Measurements from ENCODE around the gene NPBWR2.
"Not testable (repeated sequence)": the region's sequence is repeated elsewhere in the genome, so short reads cannot be mapped to it uniquely, and the experiment has no call there.

NPBWR2 gene

DNA sequence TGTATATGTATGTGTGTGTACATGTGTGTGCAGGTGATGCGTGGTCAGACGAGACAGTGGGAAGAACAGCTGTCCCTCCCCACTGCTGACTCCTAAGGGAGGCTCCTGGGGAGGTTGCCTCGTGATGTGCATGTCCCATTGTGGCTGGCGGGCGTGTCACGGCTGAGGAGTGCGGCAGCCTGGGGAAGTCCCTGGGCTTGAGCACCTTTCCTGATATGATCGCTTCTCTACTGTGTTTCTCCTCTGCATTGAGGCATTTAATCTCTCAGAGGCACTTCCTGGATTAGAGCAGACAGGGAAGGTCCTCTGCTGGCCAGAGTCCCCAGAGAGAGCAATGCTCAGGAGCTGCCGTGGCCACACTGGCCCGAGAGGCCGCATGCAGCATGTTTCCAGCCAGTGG is 11.4 kb downstream of the NPBWR2 start:
- ATAC-seq (ENCODE audit: low read depth), result no peak

DNA sequence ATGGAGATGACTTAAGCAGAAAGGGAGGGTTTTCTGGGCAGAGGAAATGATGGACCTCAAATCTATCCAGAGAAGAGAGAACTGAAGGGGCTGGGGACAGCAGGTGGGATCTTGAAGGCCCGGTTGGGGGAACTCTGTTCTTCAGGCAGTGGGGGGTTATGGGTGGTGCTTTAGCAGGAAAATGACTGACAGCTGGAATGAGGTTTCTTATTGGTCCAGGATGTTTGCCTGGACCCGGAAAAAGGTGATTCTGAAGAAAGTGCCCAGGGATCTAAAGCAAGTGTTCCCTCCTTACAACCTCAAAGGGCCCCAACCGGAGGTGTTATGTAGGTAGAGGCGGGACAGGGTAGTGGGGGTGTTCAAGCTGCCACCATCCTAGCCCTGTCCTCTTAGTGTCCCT is 11.9 kb downstream of the NPBWR2 start:
- H3K27ac Mint-ChIP-seq, result peak overlapping the region; percentile 93
- no peak for DNase-seq (ENCODE audit: low spot score in 2 of 2)

More for the DNA sequence above, 11.4 kb downstream of the NPBWR2 start:
- no peak for DNase-seq (ENCODE audit: low spot score in 2 of 2)
- peaks cover 37% of the 10 kb centered on the region for H3K4me1 Mint-ChIP-seq
- peaks cover 2% of the 10 kb centered on the region for H3K27me3 Mint-ChIP-seq
- H3K27ac Mint-ChIP-seq, result peak overlapping the region; percentile 11
- peaks cover 2% of the 10 kb centered on the region for H3K9me3 Mint-ChIP-seq
- peaks cover 14% of the 10 kb centered on the region for H3K36me3 Mint-ChIP-seq
- H3K4me3 Mint-ChIP-seq, result no peak overlapping the region

DNA sequence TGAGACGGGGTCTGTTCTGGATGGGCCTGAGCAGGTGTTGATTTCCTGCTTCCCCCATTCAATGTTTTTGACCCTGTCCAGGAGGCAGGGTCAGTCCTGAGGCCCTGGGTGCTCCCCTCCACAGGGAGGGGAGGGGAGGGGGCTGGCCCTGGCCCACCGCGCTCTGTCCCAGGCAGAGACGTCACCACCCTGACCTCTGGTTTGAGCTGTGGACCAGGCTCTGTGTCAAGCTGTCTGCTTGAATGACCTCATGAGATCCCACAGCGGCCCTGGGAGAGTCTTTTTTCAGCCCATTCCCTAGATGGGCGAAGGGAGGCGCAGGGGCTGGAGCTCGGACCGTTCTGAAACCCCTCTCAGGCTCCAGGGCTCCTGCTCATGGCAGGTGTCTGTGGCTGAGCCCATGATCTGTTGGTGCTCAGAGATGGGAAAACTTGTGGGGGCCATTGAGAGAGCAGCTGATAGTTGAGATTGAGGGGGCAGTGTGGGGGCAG is 14.3 kb downstream of the NPBWR2 start:
- H3K36me3 Mint-ChIP-seq, result peaks cover 8% of the 10 kb centered on the region
- DNase-seq (ENCODE audit: low spot score in 2 of 2) (no peak), ATAC-seq (ENCODE audit: low read depth) (no peak)
- H3K27ac Mint-ChIP-seq, result peak overlapping the region; percentile 86
- H3K4me1 Mint-ChIP-seq, result peaks cover 34% of the 10 kb centered on the region
- peaks cover 2% of the 10 kb centered on the region for H3K9me3 Mint-ChIP-seq
- no peak overlapping the region for H3K4me3 Mint-ChIP-seq
- peaks cover 2% of the 10 kb centered on the region for H3K27me3 Mint-ChIP-seq

More for the DNA sequence above, 11.9 kb downstream of the NPBWR2 start:
- H3K9me3 Mint-ChIP-seq, result peaks cover 2% of the 10 kb centered on the region
- peaks cover 32% of the 10 kb centered on the region for H3K4me1 Mint-ChIP-seq
- peaks cover 2% of the 10 kb centered on the region for H3K27me3 Mint-ChIP-seq
- no peak overlapping the region for H3K4me3 Mint-ChIP-seq
- no peak for ATAC-seq (ENCODE audit: low read depth)
- H3K36me3 Mint-ChIP-seq, result peaks cover 14% of the 10 kb centered on the region

- Mint-ChIP-seq H3K9me3 (peaks cover 4% of the 10 kb centered on the region), H3K4me1 (peaks cover 34% of the 10 kb centered on the region), H3K27ac (peak overlapping the region; percentile 86), H3K4me3 (no peak overlapping the region), H3K27me3 (peaks cover 2% of the 10 kb centered on the region), H3K36me3 (peaks cover 8% of the 10 kb centered on the region)
- no peak for DNase-seq (ENCODE audit: low spot score in 2 of 2)
- peak; percentile 47 for ATAC-seq (ENCODE audit: low read depth)
Observed at GRCh38 chr20:64092258-64093012, 14.9 kb downstream of the NPBWR2 start.

DNA sequence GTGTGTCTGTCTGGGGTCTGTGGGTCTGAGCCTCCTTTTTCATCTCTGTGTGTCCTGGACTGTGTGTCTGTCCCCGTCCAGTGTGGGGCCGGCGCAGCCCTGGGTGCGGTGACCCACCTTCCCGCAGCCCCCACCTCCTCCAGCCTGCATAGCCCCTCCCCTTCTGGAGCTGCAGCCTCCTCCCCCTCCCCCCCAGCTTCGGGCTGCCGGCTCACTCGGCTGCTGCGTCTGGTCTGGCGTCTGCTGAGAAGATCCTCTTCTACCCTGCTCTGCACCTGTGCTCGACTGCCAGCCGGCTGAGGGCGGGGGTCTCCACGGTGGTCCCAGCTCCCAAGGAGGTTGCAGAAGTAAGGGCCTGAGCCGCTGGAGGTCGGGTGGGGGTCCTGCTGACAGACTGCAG is 15.6 kb downstream of the NPBWR2 start:
- H3K4me1 Mint-ChIP-seq, result peaks cover 32% of the 10 kb centered on the region
- ATAC-seq (ENCODE audit: low read depth) (peak; percentile 17), DNase-seq (ENCODE audit: low spot score in 2 of 2) (no peak)
- H3K4me3 Mint-ChIP-seq, result no peak overlapping the region
- peaks cover 3% of the 10 kb centered on the region for H3K9me3 Mint-ChIP-seq
- no peak overlapping the region for H3K27ac Mint-ChIP-seq
- peaks cover under 1% of the 10 kb centered on the region for H3K27me3 Mint-ChIP-seq
- peaks cover 5% of the 10 kb centered on the region for H3K36me3 Mint-ChIP-seq

GRCh38 chr20:64091340-64091739 is 16.0 kb downstream of the NPBWR2 start:
- peaks cover 3% of the 10 kb centered on the region for H3K36me3 Mint-ChIP-seq
- H3K4me3 Mint-ChIP-seq, result no peak overlapping the region
- peaks cover 2% of the 10 kb centered on the region for H3K9me3 Mint-ChIP-seq
- ATAC-seq (ENCODE audit: low read depth) (no peak), DNase-seq (ENCODE audit: low spot score in 2 of 2) (no peak)
- H3K27ac Mint-ChIP-seq, result no peak overlapping the region
- H3K27me3 Mint-ChIP-seq, result no peaks in the 10 kb centered on the region
- peaks cover 28% of the 10 kb centered on the region for H3K4me1 Mint-ChIP-seq

DNA sequence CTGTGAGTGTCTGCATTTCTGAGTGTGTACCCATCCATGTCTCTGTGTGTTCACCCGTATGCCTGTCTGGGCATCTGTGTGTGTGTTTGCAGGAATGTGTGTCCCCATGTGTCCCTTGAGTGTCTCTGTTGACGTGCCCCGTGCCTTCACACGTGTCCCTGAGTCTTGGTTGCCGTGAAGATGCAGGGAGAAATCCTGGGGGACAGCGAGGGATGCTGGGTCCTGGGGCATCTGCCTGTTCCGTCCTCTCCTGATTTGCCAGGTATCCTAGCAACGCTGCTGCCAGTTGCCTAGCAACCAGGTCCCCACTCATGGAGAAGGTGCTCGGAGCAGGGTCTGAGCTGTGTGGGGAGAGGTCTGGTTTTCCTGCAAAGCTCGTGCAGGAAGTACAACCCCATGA is 17.2 kb downstream of the NPBWR2 start:
- Mint-ChIP-seq H3K4me3 (no peak overlapping the region), H3K27ac (no peak overlapping the region), H3K4me1 (peaks cover 24% of the 10 kb centered on the region), H3K27me3 (no peaks in the 10 kb centered on the region), H3K36me3 (peaks cover 3% of the 10 kb centered on the region), H3K9me3 (peaks cover 2% of the 10 kb centered on the region)
- DNase-seq (ENCODE audit: low spot score in 2 of 2) (no peak), ATAC-seq (ENCODE audit: low read depth) (no peak)

GRCh38 chr20:64088586-64088985 is 18.8 kb downstream of the NPBWR2 start:
- not testable (repeated sequence) for H3K4me3 Mint-ChIP-seq; ATAC-seq (ENCODE audit: low read depth); H3K27me3 Mint-ChIP-seq; DNase-seq (ENCODE audit: low spot score in 2 of 2); H3K27ac Mint-ChIP-seq; H3K9me3 Mint-ChIP-seq; H3K36me3 Mint-ChIP-seq
- H3K4me1 Mint-ChIP-seq, result peaks cover 31% of the 10 kb centered on the region

GRCh38 chr20:64087226-64087825 is 20.0 kb downstream of the NPBWR2 start:
- H3K27me3 Mint-ChIP-seq; H3K27ac Mint-ChIP-seq; DNase-seq (ENCODE audit: low spot score in 2 of 2); H3K9me3 Mint-ChIP-seq; ATAC-seq (ENCODE audit: low read depth); H3K36me3 Mint-ChIP-seq; H3K4me3 Mint-ChIP-seq: not testable (repeated sequence)
- peaks cover 33% of the 10 kb centered on the region for H3K4me1 Mint-ChIP-seq

DNA sequence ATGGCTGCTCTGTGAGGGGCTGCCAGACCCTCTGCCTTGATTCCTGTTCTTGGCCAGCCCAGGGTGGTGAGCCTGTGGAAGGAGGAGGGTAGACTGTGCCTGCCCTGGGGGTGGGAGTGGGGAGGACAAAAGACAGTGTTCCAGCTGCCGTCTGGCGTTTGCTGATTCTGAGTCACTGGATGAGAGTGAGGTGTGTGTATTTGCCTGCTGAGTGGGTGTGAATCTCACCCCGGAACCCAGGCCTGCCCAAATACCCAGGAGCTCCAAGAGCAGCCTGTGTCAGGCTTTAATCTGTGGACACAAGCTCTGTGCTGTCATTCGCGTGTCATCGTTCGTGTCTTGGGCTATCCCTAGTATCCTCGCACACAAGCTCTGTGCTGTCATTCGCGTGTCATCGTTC is 20.6 kb downstream of the NPBWR2 start:
- H3K27me3 Mint-ChIP-seq, result peaks cover 1% of the 10 kb centered on the region
- no peak overlapping the region for H3K4me3 Mint-ChIP-seq
- DNase-seq (ENCODE audit: low spot score in 2 of 2), result no peak
- peaks cover 36% of the 10 kb centered on the region for H3K4me1 Mint-ChIP-seq
- peaks cover 3% of the 10 kb centered on the region for H3K36me3 Mint-ChIP-seq
- ATAC-seq (ENCODE audit: low read depth), result no peak
- H3K27ac Mint-ChIP-seq, result no peak overlapping the region
- peaks cover 2% of the 10 kb centered on the region for H3K9me3 Mint-ChIP-seq

GRCh38 chr20:64084685-64085152 is 22.6 kb downstream of the NPBWR2 start:
- Mint-ChIP-seq H3K36me3 (peaks cover 3% of the 10 kb centered on the region), H3K27ac (peak overlapping the region; percentile 90), H3K4me3 (peak overlapping the region; percentile 90), H3K4me1 (peaks cover 39% of the 10 kb centered on the region), H3K9me3 (peaks cover 2% of the 10 kb centered on the region), H3K27me3 (peaks cover 1% of the 10 kb centered on the region)
- ATAC-seq (ENCODE audit: low read depth) (no peak), DNase-seq (ENCODE audit: low spot score in 2 of 2) (no peak)

DNA sequence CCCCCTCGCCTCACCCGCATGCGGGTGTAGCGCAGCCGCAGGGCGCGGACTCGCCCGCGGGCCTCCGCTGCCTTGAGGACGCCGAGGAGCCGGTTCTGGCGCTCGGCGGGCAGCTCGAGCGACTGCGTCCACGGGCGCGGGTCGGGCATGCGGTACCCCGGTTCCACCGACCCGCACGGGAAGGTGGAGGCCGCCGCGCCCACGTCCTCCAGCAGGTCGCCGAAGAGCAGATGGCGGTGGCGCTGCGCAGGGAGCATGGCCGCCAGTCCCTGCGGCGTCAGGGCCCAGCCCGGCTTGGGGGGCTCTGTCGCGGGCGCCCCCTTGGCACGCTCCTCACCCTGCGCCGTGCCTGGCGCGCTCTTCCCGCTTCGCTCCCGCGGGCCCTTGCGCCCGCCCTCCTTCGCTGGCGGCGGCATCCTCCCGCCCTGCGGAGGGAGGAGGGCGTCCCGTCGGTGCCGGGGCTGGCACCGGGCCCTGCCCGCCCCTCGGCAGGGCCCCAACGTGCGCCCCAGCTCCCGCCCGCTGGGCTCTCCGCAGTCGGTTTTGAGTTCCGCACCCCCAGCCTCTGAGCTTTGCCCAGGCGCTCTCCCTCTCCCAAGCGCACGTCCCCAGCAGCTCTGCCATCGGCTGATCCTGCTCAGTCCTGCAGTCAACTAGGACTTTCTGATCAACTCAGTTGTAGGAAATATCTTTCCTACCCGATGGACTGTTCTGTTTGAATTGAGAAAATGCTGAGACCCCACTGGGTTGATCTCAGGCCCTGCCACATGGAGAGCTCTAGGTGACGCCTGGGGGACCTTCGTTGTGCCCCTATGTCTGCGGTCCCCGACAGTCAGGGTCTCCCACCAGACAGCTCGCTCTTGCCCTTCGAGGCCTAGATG is 23.3 kb downstream of the NPBWR2 start, which contains the start of gene LKAAEAR1:
Gene LKAAEAR1, minus strand, starts transcription at position 595 of the 881 bp plus-strand sequence. Its CDS starts 179 bp downstream, at position 416.
- DNase-seq (ENCODE audit: low spot score in 2 of 2), result no peak
- H3K4me3 Mint-ChIP-seq, result peak within 1 kb of the TSS; percentile 90
- H3K27ac Mint-ChIP-seq, result peak within 1 kb of the TSS; percentile 90
- H3K36me3 Mint-ChIP-seq, result peaks cover 3% of the 10 kb centered on the region
- H3K27me3 Mint-ChIP-seq, result peaks cover 1% of the 10 kb centered on the region
- peaks cover 41% of the 10 kb centered on the region for H3K4me1 Mint-ChIP-seq
- no peak for ATAC-seq (ENCODE audit: low read depth)
- peaks cover 2% of the 10 kb centered on the region for H3K9me3 Mint-ChIP-seq

DNA sequence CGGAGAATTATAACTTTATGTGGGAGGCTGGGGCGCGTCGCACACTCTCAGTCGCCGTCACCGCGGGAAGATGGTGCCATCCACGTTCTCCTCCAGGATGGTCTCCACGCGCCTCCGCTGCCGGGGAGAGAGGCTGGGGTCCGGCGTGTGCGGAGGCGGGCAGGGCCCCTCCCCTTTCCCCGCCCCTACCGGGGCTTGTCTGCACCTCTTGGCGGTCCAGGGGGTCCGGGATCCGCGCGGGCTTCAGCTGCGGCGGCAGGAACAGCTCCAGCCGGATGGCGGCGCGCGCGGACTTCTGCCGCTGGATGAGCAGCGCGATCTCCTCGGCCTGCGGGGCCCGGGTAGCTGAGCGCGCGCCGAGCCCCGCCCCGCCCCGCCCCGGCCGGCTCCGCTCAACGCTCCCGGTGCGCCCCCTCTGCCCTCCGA is 24.0 kb downstream of the NPBWR2 start:
- Mint-ChIP-seq H3K27ac (peak overlapping the region; percentile 55), H3K4me3 (peak overlapping the region; percentile 85), H3K36me3 (peaks cover 5% of the 10 kb centered on the region), H3K9me3 (peaks cover 2% of the 10 kb centered on the region), H3K4me1 (peaks cover 37% of the 10 kb centered on the region), H3K27me3 (peaks cover 1% of the 10 kb centered on the region)
- ATAC-seq (ENCODE audit: low read depth) (peak; percentile 32), DNase-seq (ENCODE audit: low spot score in 2 of 2) (peak; percentile 67 to 76)

Measured in memory B cell (primary cell).